PC-3 (cell line): Measurements from ENCODE around the gene ADORA2B. TPM values are rescaled to one million over a fixed set of nuclear protein-coding genes. Genes with fewer than 3 reads are reported as not detected.
A peak's percentile ranks its signal among the peaks of the same experiment; 100 is the strongest.
"Not testable (repeated sequence)": the region's sequence is repeated elsewhere in the genome, so short reads cannot be mapped to it uniquely, and the experiment has no call there.

Source experiments
- ATAC-seq: fragments of 200-7000 bp; cut with Tn5 transposase; 2 replicates; pipeline ENCODE4 v1.9.1; 2020; ENCODE audit warnings: mild to moderate bottlenecking, moderate library complexity
- BruUV-seq: library from RNA; stranded (reverse); fragments of 400-500 nt; replicated peaks from 2 replicates; lab custom pipeline; 2021; lab: Mats Ljungman, UMichigan
- CTCF ChIA-PET: fragments of 300-600 bp; sonication (Branson Sonifier 250); formaldehyde crosslinking; loops from one replicate; lab custom pipeline; 2022; ENCODE audit warnings: antibody characterized with exemption; lab: Charles Lee
- POLR2A ChIA-PET: fragments of 300-600 bp; sonication (Branson Sonifier 250); formaldehyde crosslinking; loops from one replicate; lab custom pipeline; 2022; ENCODE audit warnings: antibody characterized with exemption; ENCODE audit not compliant: unreplicated experiment; lab: Charles Lee
- DNase-seq: peaks from one replicate; pipeline ENCODE4 v3.0.0-alpha.2; 2015
- H2AFZ ChIP-seq: fragments of 300-600 bp; sonication (generic); 2 replicates; pipeline ENCODE4 v1.6.0; 2016; ENCODE audit warnings: antibody characterized with exemption, low read length
- H3F3A ChIP-seq: fragments of 300-600 bp; sonication (generic); one replicate; pipeline ENCODE4 v1.6.0; 2017; ENCODE audit warnings: antibody characterized with exemption, low read length, control low read depth, mild to moderate bottlenecking; ENCODE audit not compliant: unreplicated experiment
- H3K27ac ChIP-seq: fragments of 300-600 bp; sonication (generic); 2 replicates; pipeline ENCODE4 v1.5.1; 2016; ENCODE audit warnings: mild to moderate bottlenecking, low read length
- H3K27me3 ChIP-seq: fragments of 300-600 bp; sonication (generic); 2 replicates; pipeline ENCODE4 v1.6.1; 2016; ENCODE audit warnings: low read length, mixed read lengths
- H3K36me3 ChIP-seq: fragments of 300-600 bp; sonication (generic); 2 replicates; pipeline ENCODE4 v1.6.1; 2016; ENCODE audit warnings: low read depth, mixed run types, low read length, mixed read lengths
- H3K4me1 ChIP-seq: fragments of 300-600 bp; sonication (generic); 2 replicates; pipeline ENCODE4 v1.5.1; 2016; ENCODE audit warnings: low read length; ENCODE audit not compliant: insufficient read depth
- H3K4me2 ChIP-seq: fragments of 300-600 bp; sonication (generic); 2 replicates; pipeline ENCODE4 v1.6.0; 2016; ENCODE audit warnings: low read length
- H3K4me3 ChIP-seq: fragments of 300-600 bp; sonication (generic); 2 replicates; pipeline ENCODE4 v1.5.1; 2016; ENCODE audit warnings: mild to moderate bottlenecking, low read length, mixed read lengths
- H3K79me2 ChIP-seq: fragments of 300-600 bp; sonication (generic); 2 replicates; pipeline ENCODE4 v1.6.1; 2017; ENCODE audit warnings: low read length, mixed read lengths
- H3K9ac ChIP-seq: fragments of 300-600 bp; sonication (generic); 2 replicates; pipeline ENCODE4 v1.6.0; 2016; ENCODE audit warnings: mild to moderate bottlenecking, low read length
- H3K9me2 ChIP-seq: fragments of 300-600 bp; sonication (generic); replicated peaks from 2 replicates; pipeline ENCODE4 v1.6.1; 2016; ENCODE audit warnings: mixed run types, low read length, mixed read lengths
- H3K9me3 ChIP-seq: fragments of 300-600 bp; sonication (generic); 2 replicates; pipeline ENCODE4 v1.6.1; 2016; ENCODE audit warnings: low read length, mixed read lengths
- H4K20me1 ChIP-seq: fragments of 300-600 bp; sonication (generic); 2 replicates; pipeline ENCODE4 v1.6.1; 2016; ENCODE audit warnings: low read length, mixed read lengths
- EZH2 ChIP-seq: fragments of 300-600 bp; sonication (generic); IDR thresholded peaks from one replicate; pipeline ENCODE4 v1.6.1; 2017; ENCODE audit warnings: antibody characterized with exemption, mild to moderate bottlenecking, low read length; ENCODE audit not compliant: unreplicated experiment
- EZH2phosphoT487 ChIP-seq: fragments of 300-600 bp; sonication (generic); IDR thresholded peaks from 2 replicates; pipeline ENCODE4 v1.6.1; 2018; ENCODE audit warnings: mild to moderate bottlenecking, antibody characterized with exemption, low read length, borderline replicate concordance
- intact Hi-C: fragments of 100-400 bp; cut with micrococcal nuclease; formaldehyde crosslinking; loops from 2 replicates; pipeline ENCODE4 v1.9.0; 2023
- total RNA-seq: library from RNA; depleted of rRNA; stranded (reverse); fragments of >200 nt; gene quantifications from 2 replicates; pipeline ENCODE4 v1.2.3, GENCODE V29; 2014
- TF ChIP-seq, protein P1 (sequence below): fragments of 300-600 bp; sonication (generic); conservative IDR thresholded peaks from 2 replicates; pipeline ENCODE4 v1.5.1; 2017; ENCODE audit warnings: antibody characterized with exemption, low read depth, mild to moderate bottlenecking, low read length

Gene ADORA2B
- total RNA-seq, 1 experiment from 2014 or later: 118 TPM

- CTCF ChIA-PET: no interaction called here
- intact Hi-C loops: no loop called here
- Histone ChIP-seq H3K9me2 (no peaks in the 10 kb centered on the region), H3K36me3 (no peaks in the 10 kb centered on the region), H3K4me1 (peaks cover 17% of the 10 kb centered on the region), H2AFZ (no peak overlapping the region), H3F3A (no peaks in the 10 kb centered on the region), H3K79me2 (no peaks in the 10 kb centered on the region), H3K27me3 (no peaks in the 10 kb centered on the region), H3K9me3 (no peaks in the 10 kb centered on the region), H3K4me2 (no peak overlapping the region), H3K27ac (no peak overlapping the region), H3K9ac (no peak overlapping the region), H4K20me1 (no peaks in the 10 kb centered on the region), H3K4me3 (no peak overlapping the region)
- no TSS peak for BruUV-seq
- ATAC-seq (no peak), DNase-seq (no peak)
- POLR2A ChIA-PET: no interaction called here
- TF ChIP-seq EZH2: no peak
- TF ChIP-seq, protein P1, sequence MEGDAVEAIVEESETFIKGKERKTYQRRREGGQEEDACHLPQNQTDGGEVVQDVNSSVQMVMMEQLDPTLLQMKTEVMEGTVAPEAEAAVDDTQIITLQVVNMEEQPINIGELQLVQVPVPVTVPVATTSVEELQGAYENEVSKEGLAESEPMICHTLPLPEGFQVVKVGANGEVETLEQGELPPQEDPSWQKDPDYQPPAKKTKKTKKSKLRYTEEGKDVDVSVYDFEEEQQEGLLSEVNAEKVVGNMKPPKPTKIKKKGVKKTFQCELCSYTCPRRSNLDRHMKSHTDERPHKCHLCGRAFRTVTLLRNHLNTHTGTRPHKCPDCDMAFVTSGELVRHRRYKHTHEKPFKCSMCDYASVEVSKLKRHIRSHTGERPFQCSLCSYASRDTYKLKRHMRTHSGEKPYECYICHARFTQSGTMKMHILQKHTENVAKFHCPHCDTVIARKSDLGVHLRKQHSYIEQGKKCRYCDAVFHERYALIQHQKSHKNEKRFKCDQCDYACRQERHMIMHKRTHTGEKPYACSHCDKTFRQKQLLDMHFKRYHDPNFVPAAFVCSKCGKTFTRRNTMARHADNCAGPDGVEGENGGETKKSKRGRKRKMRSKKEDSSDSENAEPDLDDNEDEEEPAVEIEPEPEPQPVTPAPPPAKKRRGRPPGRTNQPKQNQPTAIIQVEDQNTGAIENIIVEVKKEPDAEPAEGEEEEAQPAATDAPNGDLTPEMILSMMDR: no peak
- no peak for TF ChIP-seq EZH2phosphoT487
Measured at GRCh38 chr17:15908378-15908777, 36.6 kb upstream of the ADORA2B start.

GRCh38 chr17:15909481-15909991 is 35.4 kb upstream of the ADORA2B start:
- Histone ChIP-seq H3K4me1 (peaks cover 21% of the 10 kb centered on the region), H3K79me2 (no peaks in the 10 kb centered on the region), H2AFZ (no peak overlapping the region), H3K27me3 (no peaks in the 10 kb centered on the region), H3K9me3 (no peaks in the 10 kb centered on the region), H3K9ac (no peak overlapping the region), H3K4me3 (no peak overlapping the region), H3K9me2 (no peaks in the 10 kb centered on the region), H3K27ac (no peak overlapping the region), H4K20me1 (no peaks in the 10 kb centered on the region), H3F3A (no peaks in the 10 kb centered on the region), H3K4me2 (no peak overlapping the region), H3K36me3 (no peaks in the 10 kb centered on the region)
- no TSS peak for BruUV-seq
- DNase-seq (no peak), ATAC-seq (no peak)
- CTCF ChIA-PET: no interaction called here
- POLR2A ChIA-PET: no interaction called here
- intact Hi-C loops: no loop called here
- TF ChIP-seq, protein P1: no peak
- TF ChIP-seq EZH2phosphoT487: no peak
- TF ChIP-seq EZH2: no peak

GRCh38 chr17:15910791-15911190 is 34.1 kb upstream of the ADORA2B start:
- TF ChIP-seq, protein P1: no peak
- no peak for TF ChIP-seq EZH2phosphoT487
- TF ChIP-seq EZH2: no peak
- Histone ChIP-seq H3K4me2 (peak overlapping the region; percentile 17; the same call in 1 of the 2 replicates), H3K9me3 (no peaks in the 10 kb centered on the region), H3K4me3 (no peak overlapping the region), H3K9ac (no peak overlapping the region), H3K27ac (peak overlapping the region; percentile 10; the same call in 1 of the 2 replicates), H3K4me1 (peaks cover 31% of the 10 kb centered on the region), H4K20me1 (no peaks in the 10 kb centered on the region), H3K79me2 (no peaks in the 10 kb centered on the region), H3K36me3 (no peaks in the 10 kb centered on the region), H3K9me2 (no peaks in the 10 kb centered on the region), H2AFZ (no peak overlapping the region), H3K27me3 (no peaks in the 10 kb centered on the region), H3F3A (no peaks in the 10 kb centered on the region)
- ChIA-PET POLR2A (no interaction called here), CTCF (no interaction called here)
- intact Hi-C loops: no loop called here
- ATAC-seq: peak; percentile 22; the same call in 1 of the 2 replicates
- peak; percentile 94 for DNase-seq
- no TSS peak for BruUV-seq

DNA sequence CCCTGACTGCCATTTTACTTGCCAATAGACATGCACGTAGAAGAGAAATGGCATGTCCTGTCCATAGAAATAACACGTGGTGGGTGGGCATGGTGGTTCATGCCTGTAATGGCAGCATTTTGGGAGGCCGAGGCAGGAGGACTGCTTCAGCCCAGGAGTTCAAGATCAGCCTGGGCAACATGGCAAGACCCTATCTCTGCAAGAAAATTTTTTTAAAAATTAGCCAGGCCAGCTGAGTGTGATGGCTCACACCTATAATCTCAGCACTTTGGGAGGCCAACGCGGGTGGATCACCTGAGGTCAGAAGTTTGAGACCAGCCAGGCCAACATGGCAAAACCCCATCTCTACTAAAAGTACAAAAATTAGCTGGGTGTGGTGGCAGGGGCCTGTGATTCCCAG is 33.2 kb upstream of the ADORA2B start:
- H3K4me2 ChIP-seq, H3K36me3 ChIP-seq, H3K9me3 ChIP-seq, H3K79me2 ChIP-seq, H3K4me3 ChIP-seq, H4K20me1 ChIP-seq, H3K9me2 ChIP-seq, CTCF ChIA-PET, H3K27ac ChIP-seq, H3F3A ChIP-seq, BruUV-seq, H3K27me3 ChIP-seq, H3K9ac ChIP-seq, POLR2A ChIA-PET, intact Hi-C loops, ATAC-seq, H2AFZ ChIP-seq, DNase-seq: not testable (repeated sequence)
- peaks cover 31% of the 10 kb centered on the region for H3K4me1 ChIP-seq
